Superior temporal gyrus (tissue), 1 donor: ENCODE data around the gene CSGALNACT2.

Experiments
- DNase-seq: peaks from one replicate; pipeline ENCODE4 v3.0.0-alpha.2; 2016; ENCODE audit errors: extremely low spot score

The CSGALNACT2 gene

DNA sequence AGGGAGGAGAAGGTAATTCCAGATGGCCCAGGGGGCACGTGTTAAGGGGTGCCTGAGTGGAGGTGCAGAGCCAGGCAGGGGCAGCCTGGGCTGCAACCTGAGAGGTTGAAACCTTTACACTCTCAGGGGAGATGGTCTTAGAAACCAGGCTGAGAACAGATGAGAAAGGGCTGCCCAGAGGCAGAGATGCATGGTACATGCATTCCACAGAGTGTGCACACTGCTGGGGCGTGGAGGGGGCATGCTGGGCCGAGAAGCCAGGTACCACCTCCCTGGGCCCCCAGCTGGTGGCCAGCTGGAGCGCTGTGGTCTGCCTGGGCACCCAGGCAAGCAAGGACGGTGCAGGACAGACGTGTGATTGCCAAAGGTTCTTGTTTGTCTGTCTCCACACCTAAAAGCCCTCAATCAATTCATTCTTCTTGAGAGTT is 14.1 kb upstream of the CSGALNACT2 start:
- no peak for DNase-seq

GRCh38 chr10:43124574-43125273 is 13.5 kb upstream of the CSGALNACT2 start:
- DNase-seq: no peak

DNA sequence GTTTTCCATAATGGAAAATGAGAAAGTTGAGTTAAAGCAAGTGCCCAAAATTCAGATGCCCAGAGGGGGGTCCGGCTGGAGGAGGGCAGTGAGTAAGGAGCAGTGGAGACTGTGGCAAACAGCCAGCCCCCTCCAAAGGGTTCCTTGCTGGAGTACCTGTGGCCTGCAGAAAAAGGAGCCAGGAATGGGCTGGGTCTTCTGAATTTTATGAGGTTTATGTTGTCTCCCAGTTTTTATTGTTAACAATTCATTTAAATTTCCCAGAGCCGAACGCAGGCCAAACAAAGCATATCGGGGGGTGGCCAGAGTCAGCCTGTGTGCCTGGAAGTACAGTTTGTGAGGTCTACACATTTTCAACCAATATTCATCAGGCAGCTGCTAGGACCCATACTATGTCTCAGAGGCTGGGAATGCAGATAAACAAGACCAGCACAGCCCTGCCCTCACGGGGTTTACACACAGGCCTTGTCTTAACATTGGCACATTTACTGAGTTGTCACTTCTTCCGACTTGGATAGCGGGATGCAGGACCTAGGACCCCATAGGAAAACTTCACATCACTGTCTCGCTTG is 12.9 kb upstream of the CSGALNACT2 start:
- no peak for DNase-seq

DNA sequence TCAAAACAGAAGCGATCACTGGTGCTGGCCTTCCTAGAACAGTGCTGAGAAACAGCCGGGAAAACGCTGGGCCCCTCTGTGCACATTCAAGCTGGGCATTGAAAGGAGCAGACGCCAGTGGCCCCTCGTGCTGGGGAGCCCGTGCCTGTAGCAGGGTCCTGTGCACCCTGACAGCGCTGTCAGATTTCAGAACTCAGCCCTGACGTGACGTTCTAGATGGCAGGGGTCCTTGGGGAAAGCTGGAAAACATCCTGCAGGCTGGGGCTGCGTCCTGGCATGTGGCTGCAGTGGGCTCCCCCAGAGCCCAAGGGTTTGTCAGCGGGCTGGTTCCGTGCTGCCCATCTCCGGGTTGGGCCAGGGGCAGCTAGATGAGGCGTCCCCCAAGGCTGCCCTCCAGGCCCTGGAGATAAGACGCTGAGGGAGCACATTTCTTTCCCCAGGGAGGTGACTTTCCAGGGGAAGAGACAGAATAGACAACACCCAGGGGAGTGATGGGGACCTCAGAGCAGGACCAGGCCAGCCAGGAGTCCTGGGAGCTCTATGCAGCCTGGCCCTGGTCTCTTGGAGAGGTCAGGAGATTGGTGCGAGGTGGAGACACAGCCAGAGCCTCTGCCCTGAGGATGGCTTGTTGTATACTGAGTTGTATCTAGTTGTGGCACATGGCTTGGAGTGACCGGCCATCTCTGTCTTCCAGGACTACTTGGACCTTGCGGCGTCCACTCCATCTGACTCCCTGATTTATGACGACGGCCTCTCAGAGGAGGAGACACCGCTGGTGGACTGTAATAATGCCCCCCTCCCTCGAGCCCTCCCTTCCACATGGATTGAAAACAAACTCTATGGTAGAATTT is 12.1 kb upstream of the CSGALNACT2 start:
- DNase-seq: no peak

- no peak for DNase-seq
These were observed 11.4 kb upstream of the CSGALNACT2 start for GRCh38 chr10:43126759-43127424.

GRCh38 chr10:43127442-43127841 is 10.8 kb upstream of the CSGALNACT2 start:
- DNase-seq: no peak

- DNase-seq: no peak
These were observed 9.9 kb upstream of the CSGALNACT2 start for GRCh38 chr10:43128331-43128730.

GRCh38 chr10:43128958-43129706 is 9.1 kb upstream of the CSGALNACT2 start:
- DNase-seq: peak; percentile 45

DNA sequence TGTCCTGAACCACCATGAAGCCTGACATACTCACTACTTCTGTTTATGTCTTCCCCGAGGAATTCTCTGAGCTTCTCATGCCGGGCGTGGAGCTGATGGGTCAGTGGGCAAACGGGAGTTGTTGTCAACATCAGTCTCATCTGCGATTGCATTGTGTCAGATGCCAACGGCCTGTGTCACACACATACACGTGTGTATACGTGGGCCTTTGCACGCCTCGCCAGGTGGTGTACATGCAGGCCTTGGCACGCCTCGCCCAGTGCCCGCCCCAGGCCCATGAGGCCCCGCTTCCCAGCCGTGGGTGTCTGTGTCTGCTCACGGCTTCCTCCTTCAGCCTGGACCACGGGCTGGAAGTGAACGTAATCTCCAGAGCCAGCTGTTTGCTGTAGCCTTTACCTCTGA is 7.5 kb upstream of the CSGALNACT2 start:
- DNase-seq: no peak

- no peak for DNase-seq
These were observed 7.0 kb upstream of the CSGALNACT2 start for GRCh38 chr10:43131256-43131655.

DNA sequence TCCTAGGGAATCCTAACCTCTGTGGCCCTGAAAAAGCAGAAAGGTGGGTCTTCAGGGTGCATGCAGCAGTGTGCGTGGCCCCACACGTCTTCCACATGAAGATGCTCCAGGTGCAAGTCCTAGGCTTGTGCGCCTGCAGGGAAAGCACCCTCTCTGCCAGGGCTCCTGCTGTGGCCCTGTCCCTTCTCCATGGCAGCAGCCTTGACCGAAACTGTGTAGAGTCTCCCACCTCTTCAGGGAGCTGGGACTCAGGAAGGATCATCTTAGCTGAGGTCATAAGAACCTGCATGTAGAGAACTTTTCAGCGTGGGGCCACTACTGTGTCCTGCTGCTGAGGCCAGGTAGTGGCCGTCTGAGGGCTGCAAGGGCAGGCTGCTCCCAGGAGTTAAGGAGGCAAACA is 6.3 kb upstream of the CSGALNACT2 start:
- DNase-seq: no peak

- no peak for DNase-seq
These were observed 5.1 kb upstream of the CSGALNACT2 start for GRCh38 chr10:43132867-43133787.

DNA sequence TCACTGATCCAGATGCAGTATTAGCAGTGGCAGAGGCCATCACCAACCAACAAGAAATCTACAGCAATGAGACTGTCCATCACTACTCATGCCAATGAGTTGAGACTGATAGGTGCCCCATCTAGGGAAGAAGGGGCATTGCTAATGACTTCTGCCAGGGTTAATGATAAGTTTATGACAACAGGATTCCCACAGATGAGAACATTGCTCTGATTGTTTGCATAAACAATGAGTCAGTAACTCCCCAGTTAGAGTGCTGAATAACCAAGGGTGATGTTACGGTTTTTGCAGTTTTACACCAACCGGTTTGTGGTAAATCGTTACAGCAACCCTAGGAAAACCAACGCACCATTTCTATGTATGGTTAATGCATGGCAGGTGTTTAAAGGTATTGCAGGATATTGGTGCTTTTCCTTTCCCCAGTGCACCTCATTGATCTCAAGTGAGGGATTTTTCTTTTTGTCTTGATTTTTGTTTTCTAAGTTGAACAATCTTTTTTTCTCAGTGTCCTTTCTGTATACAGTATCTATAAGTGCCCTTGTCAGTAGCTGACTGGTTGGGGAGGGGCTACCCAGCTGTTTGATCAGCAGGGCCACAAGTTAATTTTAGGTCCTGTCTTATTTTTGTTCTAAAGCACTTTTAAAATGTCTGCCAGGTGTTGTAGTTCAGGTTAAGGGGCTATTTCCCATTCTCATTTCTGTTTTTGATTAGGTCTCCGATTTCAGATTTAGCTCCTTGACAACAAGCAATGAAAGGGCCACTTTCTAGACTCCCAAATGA is 3.9 kb upstream of the CSGALNACT2 start:
- DNase-seq: no peak

DNA sequence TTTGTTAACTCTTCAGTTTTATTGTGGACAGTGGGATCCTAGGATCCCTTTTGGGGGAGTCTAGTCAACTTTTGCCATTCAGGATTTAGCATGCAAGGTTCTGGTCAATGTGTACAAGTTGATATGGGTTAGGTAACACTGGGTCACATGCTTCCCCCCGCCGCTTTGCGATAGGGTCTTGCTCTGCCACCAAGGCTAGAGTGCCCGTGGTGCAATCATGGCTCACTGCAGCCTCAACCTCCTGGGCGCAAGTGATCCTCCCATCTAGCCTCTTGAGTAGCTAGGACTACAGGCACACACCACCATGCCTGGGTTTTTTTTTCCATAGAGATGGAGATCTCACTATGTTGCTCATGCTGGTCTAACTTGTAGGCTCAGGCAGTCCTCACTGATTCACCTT is 3.2 kb upstream of the CSGALNACT2 start:
- no peak for DNase-seq

- DNase-seq: no peak
These were observed 2.6 kb upstream of the CSGALNACT2 start for GRCh38 chr10:43135656-43136055.

- no peak for DNase-seq
These were observed 1.8 kb upstream of the CSGALNACT2 start for GRCh38 chr10:43136432-43136831.

GRCh38 chr10:43136995-43137716 is 1.1 kb upstream of the CSGALNACT2 start:
- no peak for DNase-seq

GRCh38 chr10:43137717-43138020 is 576 bp upstream of the CSGALNACT2 start:
- DNase-seq: peak; percentile 72

DNA sequence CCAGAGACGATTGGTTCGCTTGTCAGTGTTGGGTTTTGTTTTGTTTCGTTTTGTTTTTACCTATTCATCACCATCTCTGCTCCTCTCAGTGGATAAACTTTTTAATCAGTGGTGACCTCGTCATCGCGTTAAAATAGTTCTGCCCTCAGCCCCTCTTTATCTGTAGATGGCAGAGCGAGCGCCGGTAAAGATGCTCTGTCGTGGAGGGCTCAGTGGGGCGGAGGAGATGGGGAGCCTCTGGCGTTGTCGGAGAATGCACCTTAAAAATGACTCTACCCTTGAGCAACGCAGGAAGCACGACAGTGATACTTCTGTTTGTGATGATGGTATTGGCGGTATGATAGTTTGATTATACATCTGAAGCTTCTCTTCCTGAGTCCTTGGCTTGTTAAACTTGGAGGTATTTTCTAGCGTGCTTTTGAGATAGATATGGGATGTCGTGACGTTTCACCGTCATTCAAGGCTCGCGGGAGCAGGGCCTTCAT is 554 bp downstream of the CSGALNACT2 start:
- DNase-seq: no peak
